ENCODE measurements around the gene CNOT8. TPM values are rescaled to one million over a fixed set of nuclear protein-coding genes. Genes with fewer than 3 reads are reported as not detected.

The CNOT8 gene
- total and polyA plus RNA-seq, 9 of the 15 experiments (the other 6 are each of a cell fraction or from before 2014, with no cell fraction given): 15.2 to 68.9 (median 52.1) TPM

- TF ChIP-seq E2F6 (IDR thresholded peaks at IDR 0.05; ENCODE audit: borderline replicate concordance in 1 of 2, extremely low read depth in 1 of 2, insufficient read depth in 1 of 2, insufficient read length in 1 of 2, low read depth in 1 of 2, low read length in 1 of 2, poor library complexity in 1 of 2, severe bottlenecking in 1 of 2) (peak in 1 of 2 experiments; percentile 48), POLR2H (tag; IDR thresholded peaks at IDR 0.05; ENCODE audit: low read depth) (peak; percentile 87), ZFP1 (CRISPR knock-in tag; IDR thresholded peaks at IDR 0.05) (no peak), DIDO1 (tag; IDR thresholded peaks at IDR 0.05; ENCODE audit: low read depth) (no peak), HSF4 (CRISPR knock-in tag; IDR thresholded peaks at IDR 0.05; ENCODE audit: borderline replicate concordance) (no peak), ZNF76 (CRISPR knock-in tag; IDR thresholded peaks at IDR 0.05; ENCODE audit: borderline replicate concordance) (no peak), MXI1 (IDR thresholded peaks at IDR 0.05; ENCODE audit: low read depth, low read length) (peak; percentile 28; the same call in 1 of the 2 replicates), FOXP1 (CRISPR knock-in tag; IDR thresholded peaks at IDR 0.05) (peak; percentile 57; the same call in 1 of the 2 replicates), PTBP1 (IDR thresholded peaks at IDR 0.05; ENCODE audit: low read depth, low read length) (no peak), MNT (conservative IDR thresholded peaks at IDR 0.05) (peak; percentile 81 to 84), KLF13 (tag; IDR thresholded peaks at IDR 0.05; ENCODE audit: borderline replicate concordance, low read depth) (no peak), DPF2 (IDR thresholded peaks at IDR 0.05) (0 out of 2 replicates have a peak, but pooled peaks have one; percentile 14), ZBTB33 (CRISPR knock-in tag; IDR thresholded peaks at IDR 0.05) (no peak; the same call in 1 of the 2 replicates), GATAD2B (IDR thresholded peaks at IDR 0.05; ENCODE audit: borderline replicate concordance) (no peak), TAF1 (IDR thresholded peaks at IDR 0.05; ENCODE audit: control insufficient read depth, extremely low read depth, insufficient read depth, low read length, severe bottlenecking) (peak; percentile 88), OTX1 (CRISPR knock-in tag; IDR thresholded peaks at IDR 0.05) (no peak), FOXA3 (CRISPR knock-in tag; conservative IDR thresholded peaks at IDR 0.05 in 1 of 2, IDR thresholded peaks at IDR 0.05 in 1 of 2) (no peak), VEZF1 (CRISPR knock-in tag; IDR thresholded peaks at IDR 0.05) (peak; percentile 96)
Measured at GRCh38 chr5:154858297-154858971, at the start of gene CNOT8 (continued).
